ENCODE measurements around the gene ERMN.

The ERMN gene

DNA sequence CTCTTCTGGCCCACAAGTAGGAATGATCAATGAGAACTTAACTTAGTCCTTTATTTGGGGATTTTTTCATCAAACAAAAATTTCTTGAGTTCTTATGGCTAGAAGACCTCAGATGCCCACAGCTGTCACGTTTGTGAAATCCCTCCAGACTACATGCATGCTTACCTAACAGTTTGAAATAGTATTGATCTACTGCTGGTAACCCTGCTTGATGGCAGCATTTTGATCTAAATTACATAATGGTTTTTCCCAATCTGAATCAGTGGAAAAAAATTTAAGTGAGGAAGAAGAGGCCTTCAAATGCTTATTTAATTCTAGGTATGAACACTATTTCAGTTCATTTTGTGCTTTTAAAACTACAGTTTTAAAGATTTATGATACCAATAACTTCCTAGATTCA lies 13.9 kb downstream of the ERMN start:
- DNase-seq (ENCODE audit: extremely low read depth, insufficient read length): no peak
- TF ChIP-seq, protein P1, sequence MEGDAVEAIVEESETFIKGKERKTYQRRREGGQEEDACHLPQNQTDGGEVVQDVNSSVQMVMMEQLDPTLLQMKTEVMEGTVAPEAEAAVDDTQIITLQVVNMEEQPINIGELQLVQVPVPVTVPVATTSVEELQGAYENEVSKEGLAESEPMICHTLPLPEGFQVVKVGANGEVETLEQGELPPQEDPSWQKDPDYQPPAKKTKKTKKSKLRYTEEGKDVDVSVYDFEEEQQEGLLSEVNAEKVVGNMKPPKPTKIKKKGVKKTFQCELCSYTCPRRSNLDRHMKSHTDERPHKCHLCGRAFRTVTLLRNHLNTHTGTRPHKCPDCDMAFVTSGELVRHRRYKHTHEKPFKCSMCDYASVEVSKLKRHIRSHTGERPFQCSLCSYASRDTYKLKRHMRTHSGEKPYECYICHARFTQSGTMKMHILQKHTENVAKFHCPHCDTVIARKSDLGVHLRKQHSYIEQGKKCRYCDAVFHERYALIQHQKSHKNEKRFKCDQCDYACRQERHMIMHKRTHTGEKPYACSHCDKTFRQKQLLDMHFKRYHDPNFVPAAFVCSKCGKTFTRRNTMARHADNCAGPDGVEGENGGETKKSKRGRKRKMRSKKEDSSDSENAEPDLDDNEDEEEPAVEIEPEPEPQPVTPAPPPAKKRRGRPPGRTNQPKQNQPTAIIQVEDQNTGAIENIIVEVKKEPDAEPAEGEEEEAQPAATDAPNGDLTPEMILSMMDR (IDR thresholded peaks at IDR 0.05; ENCODE audit: insufficient read depth, low read length, poor library complexity, severe bottlenecking): no peak

DNA sequence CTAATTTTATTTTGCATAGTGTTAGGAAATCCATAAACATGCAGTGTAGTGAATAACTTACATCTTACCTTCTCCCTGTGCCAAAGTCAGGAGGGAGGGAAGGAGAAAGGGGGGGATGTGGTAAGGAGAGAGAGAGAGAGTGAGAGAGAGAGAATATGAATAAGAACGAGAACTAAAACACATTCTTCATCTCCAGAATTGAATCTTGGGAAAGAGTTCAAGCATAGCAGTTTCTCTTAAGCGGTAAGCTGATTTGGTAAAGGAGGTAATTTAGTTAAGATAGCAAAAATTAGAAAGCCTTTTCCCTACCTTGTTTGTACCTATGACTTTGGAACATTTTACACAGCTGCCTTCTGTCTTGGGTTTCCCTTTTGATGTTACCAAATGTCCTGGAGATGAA lies 15.7 kb downstream of the ERMN start:
- TF ChIP-seq, protein P1 (IDR thresholded peaks at IDR 0.05; ENCODE audit: insufficient read depth, low read length, poor library complexity, severe bottlenecking): no peak
- DNase-seq (ENCODE audit: extremely low read depth, insufficient read length): no peak
- Histone ChIP-seq H3K36me3 (ENCODE audit: control insufficient read depth, insufficient read depth, low read length) (no peaks in the 10 kb centered on the region), H3K27me3 (replicated peaks; ENCODE audit: control insufficient read depth, insufficient read depth, low read length) (no peaks in the 10 kb centered on the region), H3K4me3 (replicated peaks; ENCODE audit: low read depth, low read length) (no peak overlapping the region)

More for the DNA sequence above, 13.9 kb downstream of the ERMN start:
- H3K4me3 ChIP-seq (replicated peaks; ENCODE audit: low read depth, low read length): no peak overlapping the region
- no peaks in the 10 kb centered on the region for H3K27me3 ChIP-seq (replicated peaks; ENCODE audit: control insufficient read depth, insufficient read depth, low read length)
- no peaks in the 10 kb centered on the region for H3K36me3 ChIP-seq (ENCODE audit: control insufficient read depth, insufficient read depth, low read length)

DNA sequence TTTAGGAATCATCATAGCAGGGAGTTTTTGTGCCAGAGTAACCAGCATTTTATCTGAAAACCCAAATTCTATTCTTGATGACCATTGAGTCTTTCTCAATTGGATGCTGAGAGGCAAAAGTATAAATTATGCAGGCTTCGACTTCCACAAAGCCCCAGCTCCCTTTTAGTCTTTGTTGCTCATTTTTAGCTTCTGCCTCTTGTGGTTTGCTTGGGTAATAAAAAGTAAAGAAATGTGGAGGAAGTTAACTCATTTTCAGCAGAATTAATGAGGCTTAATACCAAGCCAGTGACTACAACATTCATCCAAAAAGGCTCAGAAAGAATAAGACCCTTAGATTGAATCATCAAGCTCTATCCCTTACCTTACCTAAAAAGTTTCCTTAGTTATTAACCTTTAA lies 18.6 kb downstream of the ERMN start:
- DNase-seq (ENCODE audit: extremely low read depth, insufficient read length): peak; percentile 15

DNA sequence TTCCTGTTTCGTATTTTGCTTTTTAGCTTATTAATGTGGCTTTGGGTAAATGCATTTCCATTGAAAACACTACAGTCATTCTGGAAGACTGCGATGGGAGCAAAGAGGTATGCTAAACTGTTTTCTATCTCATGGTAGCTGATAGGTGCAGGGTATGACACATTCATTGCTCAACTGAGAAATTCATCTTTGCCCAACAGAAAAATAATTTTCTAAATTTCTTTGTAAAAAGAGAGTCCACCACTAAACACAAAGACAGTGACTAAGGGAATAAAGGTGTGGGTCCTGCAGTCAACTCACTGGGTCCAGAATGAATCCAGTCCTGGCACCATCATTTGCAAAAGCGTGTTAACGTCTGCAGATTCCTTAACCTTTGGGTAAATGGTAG lies 19.9 kb downstream of the ERMN start:
- no peaks in the 10 kb centered on the region for H3K36me3 ChIP-seq (ENCODE audit: control insufficient read depth, insufficient read depth, low read length)
- DNase-seq (ENCODE audit: extremely low read depth, insufficient read length): no peak
- no peak overlapping the region for H3K4me3 ChIP-seq (replicated peaks; ENCODE audit: low read depth, low read length)
- H3K27me3 ChIP-seq (replicated peaks; ENCODE audit: control insufficient read depth, insufficient read depth, low read length): no peaks in the 10 kb centered on the region; the same call in 1 of the 2 replicates
- TF ChIP-seq, protein P1 (IDR thresholded peaks at IDR 0.05; ENCODE audit: insufficient read depth, low read length, poor library complexity, severe bottlenecking): no peak

More for the DNA sequence above, 18.6 kb downstream of the ERMN start:
- TF ChIP-seq, protein P1 (IDR thresholded peaks at IDR 0.05; ENCODE audit: insufficient read depth, low read length, poor library complexity, severe bottlenecking): peak; percentile 8
- H3K36me3 ChIP-seq (ENCODE audit: control insufficient read depth, insufficient read depth, low read length): no peaks in the 10 kb centered on the region
- no peaks in the 10 kb centered on the region; the same call in 1 of the 2 replicates for H3K27me3 ChIP-seq (replicated peaks; ENCODE audit: control insufficient read depth, insufficient read depth, low read length)
- H3K4me3 ChIP-seq (replicated peaks; ENCODE audit: low read depth, low read length): no peak overlapping the region

DNA sequence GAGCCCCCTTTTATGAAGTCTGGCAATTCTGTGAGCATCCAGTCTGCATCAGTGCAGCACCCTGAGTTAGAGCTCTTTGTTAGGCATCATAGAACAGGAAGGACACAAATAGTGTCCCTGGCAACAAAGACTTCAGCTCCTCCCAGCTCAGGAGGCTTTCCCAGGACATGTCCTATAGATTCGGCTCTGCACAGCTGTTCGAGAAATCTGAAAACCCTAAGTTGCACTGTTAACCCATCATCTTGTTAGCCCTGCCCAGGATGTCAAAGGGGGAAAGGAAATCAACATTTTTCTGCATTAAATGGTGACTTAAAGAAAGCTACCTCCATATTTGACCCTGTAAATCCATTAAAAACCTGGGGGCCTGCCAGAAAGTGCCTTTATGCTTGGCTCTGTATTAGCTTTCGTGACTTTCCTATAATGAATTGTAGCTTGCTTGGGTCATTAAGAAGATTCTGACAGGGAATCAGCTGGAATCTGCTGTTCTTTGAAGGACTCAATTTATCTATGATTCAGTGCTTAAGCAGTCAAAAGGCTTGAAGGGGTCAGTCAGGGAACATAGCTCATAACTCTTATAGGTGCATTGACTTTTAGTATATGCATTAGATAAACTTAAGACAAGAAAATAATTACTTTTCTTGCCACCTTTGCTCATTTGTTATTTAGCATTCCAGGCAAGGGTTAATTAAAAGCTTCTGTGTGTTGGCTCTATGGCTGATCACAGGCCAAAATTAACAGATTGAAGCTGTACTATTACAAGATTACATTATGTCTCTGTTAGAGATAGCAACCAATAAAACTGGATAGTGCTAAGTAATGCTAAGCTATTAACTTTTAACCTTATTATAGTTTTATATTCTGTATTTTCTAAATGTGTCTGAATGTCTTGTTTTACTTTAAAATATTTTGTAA lies 20.6 kb downstream of the ERMN start:
- TF ChIP-seq, protein P1 (IDR thresholded peaks at IDR 0.05; ENCODE audit: insufficient read depth, low read length, poor library complexity, severe bottlenecking): no peak
- H3K4me3 ChIP-seq (replicated peaks; ENCODE audit: low read depth, low read length): no peak overlapping the region
- DNase-seq (ENCODE audit: extremely low read depth, insufficient read length): no peak
- H3K27me3 ChIP-seq (replicated peaks; ENCODE audit: control insufficient read depth, insufficient read depth, low read length): no peaks in the 10 kb centered on the region; the same call in 1 of the 2 replicates
- no peaks in the 10 kb centered on the region for H3K36me3 ChIP-seq (ENCODE audit: control insufficient read depth, insufficient read depth, low read length)

All from GM06990 (cell line).